Measurements from ENCODE around the gene RAB11FIP3. TPM values are rescaled to one million over a fixed set of nuclear protein-coding genes. Genes with fewer than 3 reads are reported as not detected.

The RAB11FIP3 gene
- total and polyA plus RNA-seq, 2 of the 13 experiments (the other 11 are each of a cell fraction or from before 2014, with no cell fraction given) = 34.3 to 57.6 TPM

DNA sequence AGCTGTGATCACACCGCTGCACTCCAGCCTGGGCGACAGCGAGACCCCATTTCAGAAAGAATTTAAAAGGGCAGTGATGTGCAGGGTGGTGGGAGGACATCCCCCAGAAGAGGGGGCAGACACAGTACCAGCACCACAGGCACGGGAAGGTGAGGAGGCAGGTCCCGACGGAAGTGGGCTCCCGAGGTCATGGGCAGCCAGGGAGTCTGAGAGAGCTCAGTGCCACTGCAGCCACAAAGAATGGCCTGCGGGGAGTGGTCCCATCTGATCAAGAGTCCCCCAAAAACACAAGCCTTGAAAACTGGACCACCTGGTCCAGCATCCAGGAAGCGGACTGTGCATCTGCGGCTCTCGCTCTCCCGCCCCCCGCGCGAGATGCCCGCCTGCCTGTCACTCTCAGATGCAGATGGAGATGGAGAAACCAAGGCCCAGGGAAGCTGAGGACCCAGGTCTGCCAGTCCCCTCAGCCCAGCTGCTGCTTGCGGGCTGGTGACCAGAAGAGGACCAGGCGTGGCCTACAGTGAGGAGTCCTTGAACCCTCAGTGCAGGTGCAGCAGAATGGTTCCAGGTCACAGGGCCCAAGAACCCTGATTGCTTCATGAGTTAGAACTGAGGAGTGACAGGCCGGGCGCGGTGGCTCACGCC is 97.8 kb downstream of the RAB11FIP3 start (continued):
- TF ChIP-seq AGO1 (IDR thresholded peaks at IDR 0.05; ENCODE audit: low read depth, low read length, poor library complexity, severe bottlenecking) = peak; percentile 98
- TF ChIP-seq, protein P1, sequence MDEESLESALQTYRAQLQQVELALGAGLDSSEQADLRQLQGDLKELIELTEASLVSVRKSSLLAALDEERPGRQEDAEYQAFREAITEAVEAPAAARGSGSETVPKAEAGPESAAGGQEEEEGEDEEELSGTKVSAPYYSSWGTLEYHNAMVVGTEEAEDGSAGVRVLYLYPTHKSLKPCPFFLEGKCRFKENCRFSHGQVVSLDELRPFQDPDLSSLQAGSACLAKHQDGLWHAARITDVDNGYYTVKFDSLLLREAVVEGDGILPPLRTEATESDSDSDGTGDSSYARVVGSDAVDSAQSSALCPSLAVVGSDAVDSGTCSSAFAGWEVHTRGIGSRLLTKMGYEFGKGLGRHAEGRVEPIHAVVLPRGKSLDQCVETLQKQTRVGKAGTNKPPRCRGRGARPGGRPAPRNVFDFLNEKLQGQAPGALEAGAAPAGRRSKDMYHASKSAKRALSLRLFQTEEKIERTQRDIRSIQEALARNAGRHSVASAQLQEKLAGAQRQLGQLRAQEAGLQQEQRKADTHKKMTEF (CRISPR knock-in tag; IDR thresholded peaks at IDR 0.05) = no peak
- TF ChIP-seq SAFB2 (CRISPR knock-in tag; IDR thresholded peaks at IDR 0.05; ENCODE audit: borderline replicate concordance, low read depth) = peak; percentile 57; the same call in 1 of the 2 replicates
- peak; percentile 93 for TF ChIP-seq ZNF326 (CRISPR knock-in tag; IDR thresholded peaks at IDR 0.05; ENCODE audit: borderline replicate concordance)
- peak; percentile 24; the same call in 1 of the 2 replicates for TF ChIP-seq CEBPG (CRISPR knock-in tag; IDR thresholded peaks at IDR 0.05)
- no peak for TF ChIP-seq HDAC2 (CRISPR knock-in tag; IDR thresholded peaks at IDR 0.05)
- no peak for TF ChIP-seq DMAP1 (CRISPR knock-in tag; IDR thresholded peaks at IDR 0.05)
- TF ChIP-seq ZNF878 (CRISPR knock-in tag; IDR thresholded peaks at IDR 0.05) = no peak
- TF ChIP-seq ZNF772 (CRISPR knock-in tag; IDR thresholded peaks at IDR 0.05) = 0 out of 2 replicates have a peak, but pooled peaks have one; percentile 42
- TF ChIP-seq, protein P2, sequence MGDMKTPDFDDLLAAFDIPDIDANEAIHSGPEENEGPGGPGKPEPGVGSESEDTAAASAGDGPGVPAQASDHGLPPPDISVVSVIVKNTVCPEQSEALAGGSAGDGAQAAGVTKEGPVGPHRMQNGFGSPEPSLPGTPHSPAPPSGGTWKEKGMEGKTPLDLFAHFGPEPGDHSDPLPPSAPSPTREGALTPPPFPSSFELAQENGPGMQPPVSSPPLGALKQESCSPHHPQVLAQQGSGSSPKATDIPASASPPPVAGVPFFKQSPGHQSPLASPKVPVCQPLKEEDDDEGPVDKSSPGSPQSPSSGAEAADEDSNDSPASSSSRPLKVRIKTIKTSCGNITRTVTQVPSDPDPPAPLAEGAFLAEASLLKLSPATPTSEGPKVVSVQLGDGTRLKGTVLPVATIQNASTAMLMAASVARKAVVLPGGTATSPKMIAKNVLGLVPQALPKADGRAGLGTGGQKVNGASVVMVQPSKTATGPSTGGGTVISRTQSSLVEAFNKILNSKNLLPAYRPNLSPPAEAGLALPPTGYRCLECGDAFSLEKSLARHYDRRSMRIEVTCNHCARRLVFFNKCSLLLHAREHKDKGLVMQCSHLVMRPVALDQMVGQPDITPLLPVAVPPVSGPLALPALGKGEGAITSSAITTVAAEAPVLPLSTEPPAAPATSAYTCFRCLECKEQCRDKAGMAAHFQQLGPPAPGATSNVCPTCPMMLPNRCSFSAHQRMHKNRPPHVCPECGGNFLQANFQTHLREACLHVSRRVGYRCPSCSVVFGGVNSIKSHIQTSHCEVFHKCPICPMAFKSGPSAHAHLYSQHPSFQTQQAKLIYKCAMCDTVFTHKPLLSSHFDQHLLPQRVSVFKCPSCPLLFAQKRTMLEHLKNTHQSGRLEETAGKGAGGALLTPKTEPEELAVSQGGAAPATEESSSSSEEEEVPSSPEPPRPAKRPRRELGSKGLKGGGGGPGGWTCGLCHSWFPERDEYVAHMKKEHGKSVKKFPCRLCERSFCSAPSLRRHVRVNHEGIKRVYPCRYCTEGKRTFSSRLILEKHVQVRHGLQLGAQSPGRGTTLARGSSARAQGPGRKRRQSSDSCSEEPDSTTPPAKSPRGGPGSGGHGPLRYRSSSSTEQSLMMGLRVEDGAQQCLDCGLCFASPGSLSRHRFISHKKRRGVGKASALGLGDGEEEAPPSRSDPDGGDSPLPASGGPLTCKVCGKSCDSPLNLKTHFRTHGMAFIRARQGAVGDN (CRISPR knock-in tag; IDR thresholded peaks at IDR 0.05) = 0 out of 2 replicates have a peak, but pooled peaks have one; percentile 12
- peak in 1 of 2 experiments; percentile 67; a peak in 3 of 4 replicates for TF ChIP-seq POLR2A (IDR thresholded peaks at IDR 0.05; ENCODE audit: insufficient read depth in 1 of 2, low read depth in 2 of 2, low read length in 2 of 2)
- TF ChIP-seq, protein P3, sequence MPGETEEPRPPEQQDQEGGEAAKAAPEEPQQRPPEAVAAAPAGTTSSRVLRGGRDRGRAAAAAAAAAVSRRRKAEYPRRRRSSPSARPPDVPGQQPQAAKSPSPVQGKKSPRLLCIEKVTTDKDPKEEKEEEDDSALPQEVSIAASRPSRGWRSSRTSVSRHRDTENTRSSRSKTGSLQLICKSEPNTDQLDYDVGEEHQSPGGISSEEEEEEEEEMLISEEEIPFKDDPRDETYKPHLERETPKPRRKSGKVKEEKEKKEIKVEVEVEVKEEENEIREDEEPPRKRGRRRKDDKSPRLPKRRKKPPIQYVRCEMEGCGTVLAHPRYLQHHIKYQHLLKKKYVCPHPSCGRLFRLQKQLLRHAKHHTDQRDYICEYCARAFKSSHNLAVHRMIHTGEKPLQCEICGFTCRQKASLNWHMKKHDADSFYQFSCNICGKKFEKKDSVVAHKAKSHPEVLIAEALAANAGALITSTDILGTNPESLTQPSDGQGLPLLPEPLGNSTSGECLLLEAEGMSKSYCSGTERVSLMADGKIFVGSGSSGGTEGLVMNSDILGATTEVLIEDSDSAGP (CRISPR knock-in tag; IDR thresholded peaks at IDR 0.05; ENCODE audit: borderline replicate concordance) = 0 out of 2 replicates have a peak, but pooled peaks have one; percentile 29
- TF ChIP-seq, protein P4, sequence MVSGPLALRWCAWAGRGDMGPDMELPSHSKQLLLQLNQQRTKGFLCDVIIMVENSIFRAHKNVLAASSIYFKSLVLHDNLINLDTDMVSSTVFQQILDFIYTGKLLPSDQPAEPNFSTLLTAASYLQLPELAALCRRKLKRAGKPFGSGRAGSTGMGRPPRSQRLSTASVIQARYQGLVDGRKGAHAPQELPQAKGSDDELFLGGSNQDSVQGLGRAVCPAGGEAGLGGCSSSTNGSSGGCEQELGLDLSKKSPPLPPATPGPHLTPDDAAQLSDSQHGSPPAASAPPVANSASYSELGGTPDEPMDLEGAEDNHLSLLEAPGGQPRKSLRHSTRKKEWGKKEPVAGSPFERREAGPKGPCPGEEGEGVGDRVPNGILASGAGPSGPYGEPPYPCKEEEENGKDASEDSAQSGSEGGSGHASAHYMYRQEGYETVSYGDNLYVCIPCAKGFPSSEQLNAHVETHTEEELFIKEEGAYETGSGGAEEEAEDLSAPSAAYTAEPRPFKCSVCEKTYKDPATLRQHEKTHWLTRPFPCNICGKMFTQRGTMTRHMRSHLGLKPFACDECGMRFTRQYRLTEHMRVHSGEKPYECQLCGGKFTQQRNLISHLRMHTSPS (CRISPR knock-in tag; IDR thresholded peaks at IDR 0.05; ENCODE audit: low read depth) = no peak
- no peak for TF ChIP-seq ZNF557 (CRISPR knock-in tag; IDR thresholded peaks at IDR 0.05)
- no peak for TF ChIP-seq FOXA1 (IDR thresholded peaks at IDR 0.05)
- TF ChIP-seq FOXA1 (CRISPR knock-in tag; IDR thresholded peaks at IDR 0.05) = 0 out of 2 replicates have a peak, but pooled peaks have one; percentile 1
- no peak for TF ChIP-seq SP2 (CRISPR knock-in tag; IDR thresholded peaks at IDR 0.05)
- TF ChIP-seq ZSCAN12 (CRISPR knock-in tag; IDR thresholded peaks at IDR 0.05) = no peak
- TF ChIP-seq, protein P5, sequence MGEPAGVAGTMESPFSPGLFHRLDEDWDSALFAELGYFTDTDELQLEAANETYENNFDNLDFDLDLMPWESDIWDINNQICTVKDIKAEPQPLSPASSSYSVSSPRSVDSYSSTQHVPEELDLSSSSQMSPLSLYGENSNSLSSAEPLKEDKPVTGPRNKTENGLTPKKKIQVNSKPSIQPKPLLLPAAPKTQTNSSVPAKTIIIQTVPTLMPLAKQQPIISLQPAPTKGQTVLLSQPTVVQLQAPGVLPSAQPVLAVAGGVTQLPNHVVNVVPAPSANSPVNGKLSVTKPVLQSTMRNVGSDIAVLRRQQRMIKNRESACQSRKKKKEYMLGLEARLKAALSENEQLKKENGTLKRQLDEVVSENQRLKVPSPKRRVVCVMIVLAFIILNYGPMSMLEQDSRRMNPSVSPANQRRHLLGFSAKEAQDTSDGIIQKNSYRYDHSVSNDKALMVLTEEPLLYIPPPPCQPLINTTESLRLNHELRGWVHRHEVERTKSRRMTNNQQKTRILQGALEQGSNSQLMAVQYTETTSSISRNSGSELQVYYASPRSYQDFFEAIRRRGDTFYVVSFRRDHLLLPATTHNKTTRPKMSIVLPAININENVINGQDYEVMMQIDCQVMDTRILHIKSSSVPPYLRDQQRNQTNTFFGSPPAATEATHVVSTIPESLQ (CRISPR knock-in tag; conservative IDR thresholded peaks at IDR 0.05) = no peak
